ENCODE measurements around the gene RNPS1.
A peak's percentile ranks its signal among the peaks of the same experiment; 100 is the strongest.

Gene RNPS1, protein sequence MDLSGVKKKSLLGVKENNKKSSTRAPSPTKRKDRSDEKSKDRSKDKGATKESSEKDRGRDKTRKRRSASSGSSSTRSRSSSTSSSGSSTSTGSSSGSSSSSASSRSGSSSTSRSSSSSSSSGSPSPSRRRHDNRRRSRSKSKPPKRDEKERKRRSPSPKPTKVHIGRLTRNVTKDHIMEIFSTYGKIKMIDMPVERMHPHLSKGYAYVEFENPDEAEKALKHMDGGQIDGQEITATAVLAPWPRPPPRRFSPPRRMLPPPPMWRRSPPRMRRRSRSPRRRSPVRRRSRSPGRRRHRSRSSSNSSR

DNA sequence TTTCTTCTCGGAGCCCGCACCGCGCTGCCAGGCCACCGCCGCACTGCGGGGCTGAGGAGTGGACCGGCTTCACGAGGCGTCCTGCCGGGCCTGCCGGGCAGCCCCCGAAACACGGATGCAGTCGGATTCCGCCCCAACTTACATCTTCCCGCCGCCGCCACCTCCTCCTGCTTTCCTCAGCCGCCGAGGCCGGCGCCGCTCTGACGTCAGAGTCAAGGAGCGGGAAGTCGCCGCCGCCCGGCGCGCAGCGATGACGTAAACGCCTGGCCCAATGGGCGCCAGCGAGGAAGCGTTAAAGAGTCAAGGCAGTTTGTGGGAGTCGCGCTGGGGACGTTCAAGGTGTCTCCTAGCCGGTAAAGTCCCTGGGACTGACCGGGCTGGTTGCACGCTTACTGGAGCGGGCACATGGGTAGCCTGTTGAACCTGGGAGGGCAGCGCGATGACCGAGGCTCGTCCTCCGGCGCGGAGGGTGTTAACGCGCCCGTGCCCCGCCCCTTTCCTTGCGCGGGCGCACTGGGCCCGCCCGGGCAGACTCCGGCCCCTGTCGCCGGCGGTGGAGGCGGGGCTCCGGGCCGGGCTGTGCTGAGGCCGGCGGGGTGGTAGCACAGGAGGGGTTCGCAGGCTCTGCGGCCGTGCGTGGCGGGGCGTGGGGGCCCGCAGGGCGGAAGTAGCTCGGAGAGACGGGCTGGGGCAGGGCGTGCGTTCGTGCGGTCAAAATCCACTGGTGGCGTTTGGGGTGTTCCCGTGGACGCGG is at the start of gene RNPS1:
RNPS1 (minus strand) TSS at position 214 of the 754 bp plus-strand sequence. CDS start 3,483 bp downstream, outside the sequence.
- Mint-ChIP-seq H3K4me3 (peak within 1 kb of the TSS; percentile 94 to 97), H3K27me3 (no peaks in the 10 kb centered on the region), H3K9me3 (no peaks in the 10 kb centered on the region), H3K27ac (peak within 1 kb of the TSS; percentile 100), H3K4me1 (peaks cover 32 to 45% of the 10 kb centered on the region in 2 donors), H3K36me3 (peaks cover 10 to 29% of the 10 kb centered on the region in 2 donors)
- peak; percentile 89 to 92 for ATAC-seq (replicated peaks)
- peak; percentile 97 for DNase-seq

DNA sequence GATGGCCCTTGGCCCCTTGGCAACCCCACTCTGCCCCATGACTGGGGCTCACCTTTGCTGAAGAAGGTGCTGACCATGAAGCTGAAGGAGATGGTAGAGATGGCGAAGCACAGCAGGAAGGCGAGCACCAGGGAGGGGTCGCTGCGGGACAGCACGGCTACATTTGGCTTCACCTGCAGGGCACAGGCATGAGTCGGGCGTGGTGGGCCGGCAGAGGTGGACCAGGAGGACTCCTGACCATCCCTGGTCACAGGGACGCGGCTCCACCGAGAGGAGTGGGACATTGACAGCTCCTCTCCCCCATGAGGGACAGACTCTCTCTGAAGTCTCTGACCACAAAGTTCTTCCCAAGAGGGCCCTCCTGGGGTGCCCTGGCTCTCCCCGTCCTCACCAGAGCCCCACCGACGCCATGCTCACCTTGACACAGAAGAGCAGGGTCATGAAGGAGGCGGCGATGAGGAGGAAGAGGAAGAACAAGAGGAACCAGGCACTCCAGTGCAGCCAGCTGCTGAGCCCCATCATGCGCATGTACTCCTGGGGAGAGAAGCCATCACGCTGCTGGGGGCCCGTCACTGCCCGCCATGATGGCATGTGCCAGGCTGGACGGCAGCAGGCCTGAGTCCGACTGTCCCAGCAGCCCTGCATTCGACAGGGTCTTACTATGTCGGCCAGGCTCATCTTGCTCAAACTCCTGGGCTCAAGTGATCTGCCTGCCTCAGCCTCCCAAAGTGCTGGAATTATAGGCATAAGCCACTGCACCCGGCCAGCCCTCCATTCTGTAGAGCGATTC is 49.5 kb upstream of the RNPS1 start:
- H3K9me3 Mint-ChIP-seq = no peaks in the 10 kb centered on the region
- H3K4me1 Mint-ChIP-seq = no peaks in the 10 kb centered on the region
- no peak for DNase-seq
- no peak overlapping the region for H3K4me3 Mint-ChIP-seq
- H3K27me3 Mint-ChIP-seq = peaks cover 0 to 8% of the 10 kb centered on the region in 2 donors
- peaks cover 2 to 10% of the 10 kb centered on the region in 2 donors for H3K36me3 Mint-ChIP-seq
- no peak for ATAC-seq (replicated peaks)
- H3K27ac Mint-ChIP-seq = no peak overlapping the region

GRCh38 chr16:2308089-2308962 is 40.4 kb upstream of the RNPS1 start:
- no peaks in the 10 kb centered on the region for H3K4me1 Mint-ChIP-seq
- H3K9me3 Mint-ChIP-seq = no peaks in the 10 kb centered on the region
- ATAC-seq (replicated peaks) (no peak), DNase-seq (no peak)
- peaks cover 4 to 7% of the 10 kb centered on the region in 2 donors for H3K27me3 Mint-ChIP-seq
- H3K36me3 Mint-ChIP-seq = no peaks in the 10 kb centered on the region
- H3K27ac Mint-ChIP-seq = no peak overlapping the region
- no peak overlapping the region for H3K4me3 Mint-ChIP-seq

DNA sequence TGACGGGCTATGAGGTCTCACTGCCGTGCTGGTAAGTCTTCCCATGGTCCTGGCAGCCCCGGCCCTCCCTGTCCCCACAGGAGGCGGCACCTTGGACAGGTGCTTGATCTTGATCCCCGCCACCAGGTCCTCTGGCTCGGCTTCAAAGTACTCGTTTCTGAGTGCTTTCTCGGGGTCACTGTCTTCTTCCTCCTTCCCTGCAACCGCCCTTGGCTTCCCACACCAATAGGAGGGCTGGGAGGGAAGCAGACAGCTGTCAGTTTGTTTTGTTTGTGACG is 31.9 kb upstream of the RNPS1 start:
- Mint-ChIP-seq H3K4me3 (no peak overlapping the region), H3K27ac (no peak overlapping the region), H3K4me1 (no peaks in the 10 kb centered on the region), H3K36me3 (peaks cover 0 to 3% of the 10 kb centered on the region in 2 donors), H3K27me3 (peaks cover 0 to 4% of the 10 kb centered on the region in 2 donors), H3K9me3 (no peaks in the 10 kb centered on the region)
- ATAC-seq (replicated peaks) = no peak
- DNase-seq = no peak

- no peaks in the 10 kb centered on the region for H3K4me1 Mint-ChIP-seq
- no peak for ATAC-seq (replicated peaks)
- H3K9me3 Mint-ChIP-seq = no peaks in the 10 kb centered on the region
- peaks cover 0 to 4% of the 10 kb centered on the region in 2 donors for H3K27me3 Mint-ChIP-seq
- DNase-seq = no peak
- H3K27ac Mint-ChIP-seq = no peak overlapping the region
- H3K4me3 Mint-ChIP-seq = no peak overlapping the region
- H3K36me3 Mint-ChIP-seq = peaks cover 0 to 3% of the 10 kb centered on the region in 2 donors
Observed at GRCh38 chr16:2299121-2299914, 31.4 kb upstream of the RNPS1 start.

DNA sequence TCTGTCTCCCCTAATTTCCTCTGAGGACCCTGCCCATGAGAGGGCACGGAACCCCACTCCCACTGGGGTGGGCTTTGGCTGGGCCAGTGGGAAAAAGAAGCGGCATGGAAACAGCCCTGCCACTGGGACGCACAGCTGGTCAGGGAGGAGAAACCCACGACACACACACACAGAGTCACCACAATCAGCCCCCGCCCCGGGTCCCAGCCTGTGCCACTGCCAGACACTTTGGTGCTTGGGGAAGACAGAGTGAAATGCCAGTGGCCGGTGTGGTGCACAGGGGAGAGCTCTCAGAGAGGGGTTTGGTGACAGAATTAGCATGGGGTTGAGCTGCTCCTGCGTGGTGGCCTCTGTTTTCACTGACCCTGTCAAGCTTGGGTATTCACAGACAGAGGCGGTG is 30.7 kb upstream of the RNPS1 start:
- ATAC-seq (replicated peaks) (no peak), DNase-seq (no peak)
- H3K4me1 Mint-ChIP-seq = no peaks in the 10 kb centered on the region
- H3K4me3 Mint-ChIP-seq = no peak overlapping the region
- peaks cover 0 to 4% of the 10 kb centered on the region in 2 donors for H3K27me3 Mint-ChIP-seq
- no peak overlapping the region for H3K27ac Mint-ChIP-seq
- peaks cover 0 to 3% of the 10 kb centered on the region in 2 donors for H3K36me3 Mint-ChIP-seq
- no peaks in the 10 kb centered on the region for H3K9me3 Mint-ChIP-seq

DNA sequence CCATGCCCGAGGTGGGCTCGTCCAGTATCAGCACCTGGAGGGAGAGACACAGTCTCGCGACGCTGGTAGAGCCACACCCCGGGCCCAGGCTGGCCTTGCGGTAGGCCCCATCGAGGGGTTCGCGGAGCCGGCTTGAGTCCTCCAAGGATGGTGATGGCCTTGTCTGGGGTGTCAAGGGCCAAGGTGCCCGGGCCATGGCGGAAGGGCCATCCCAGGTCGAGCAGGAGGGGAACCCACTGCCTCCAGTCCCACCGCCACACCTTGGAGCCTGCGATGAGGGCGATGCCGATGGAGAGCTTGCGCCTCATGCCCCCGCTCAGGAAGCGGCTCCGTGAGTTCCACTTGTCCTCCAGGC is 29.6 kb upstream of the RNPS1 start:
- Mint-ChIP-seq H3K36me3 (peaks cover 0 to 3% of the 10 kb centered on the region in 2 donors), H3K27ac (no peak overlapping the region), H3K9me3 (no peaks in the 10 kb centered on the region), H3K27me3 (peaks cover 0 to 4% of the 10 kb centered on the region in 2 donors), H3K4me1 (no peaks in the 10 kb centered on the region), H3K4me3 (no peak overlapping the region)
- DNase-seq (no peak), ATAC-seq (replicated peaks) (no peak)

DNA sequence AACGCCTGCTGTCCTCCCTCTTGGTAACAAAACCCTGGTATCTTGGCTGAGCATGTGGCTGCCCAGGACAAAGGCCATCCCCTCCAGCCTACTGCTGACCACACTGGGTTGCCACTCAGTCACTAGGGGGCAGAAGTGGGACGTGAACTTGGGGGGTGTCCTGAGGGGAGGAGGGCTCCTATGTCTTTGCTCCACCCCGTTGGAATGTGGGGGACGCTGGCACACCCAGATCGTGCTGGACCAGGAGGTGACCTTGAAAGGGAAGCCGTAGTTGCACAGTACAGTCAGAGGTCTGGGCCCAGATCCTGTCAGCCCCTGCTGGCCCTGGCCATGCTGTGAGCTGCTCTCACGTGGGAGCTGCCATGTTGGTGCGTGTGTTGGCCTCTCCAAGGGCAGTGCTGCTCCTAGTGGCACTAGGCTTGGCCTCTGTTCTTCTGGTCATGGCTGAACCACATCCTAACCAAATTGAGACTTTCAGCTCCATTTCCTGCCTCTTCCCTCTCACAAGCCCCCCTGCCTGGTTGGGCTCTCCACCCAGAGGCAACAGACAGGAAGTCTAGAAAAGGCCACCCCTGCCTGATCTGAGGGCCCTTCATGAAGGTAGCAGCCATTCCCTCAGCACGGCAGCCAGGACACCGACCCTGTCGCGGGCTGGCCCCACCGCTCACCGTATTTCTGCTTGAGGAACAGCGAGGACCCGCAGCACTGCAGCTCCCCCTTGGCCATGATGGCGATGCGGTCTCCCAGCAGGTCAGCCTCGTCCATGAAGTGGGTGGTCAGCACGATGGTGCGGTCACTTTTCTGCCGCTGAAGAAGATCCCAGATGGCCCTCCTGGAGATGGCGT is 29.0 kb upstream of the RNPS1 start:
- H3K36me3 Mint-ChIP-seq = peaks cover 0 to 3% of the 10 kb centered on the region in 2 donors

GRCh38 chr16:2295056-2295798 is 27.3 kb upstream of the RNPS1 start:
- ATAC-seq (replicated peaks) = peak; percentile 83 to 91
- no peak overlapping the region for H3K27ac Mint-ChIP-seq
- H3K9me3 Mint-ChIP-seq = no peaks in the 10 kb centered on the region
- peak; percentile 33 for DNase-seq
- peaks cover 0 to 4% of the 10 kb centered on the region in 2 donors for H3K27me3 Mint-ChIP-seq
- no peaks in the 10 kb centered on the region for H3K4me1 Mint-ChIP-seq
- peaks cover under 1 to 3% of the 10 kb centered on the region in 2 donors for H3K36me3 Mint-ChIP-seq
- no peak overlapping the region for H3K4me3 Mint-ChIP-seq

More for the DNA sequence above, 29.0 kb upstream of the RNPS1 start:
- no peak overlapping the region for H3K4me3 Mint-ChIP-seq
- peaks cover 0 to 4% of the 10 kb centered on the region in 2 donors for H3K27me3 Mint-ChIP-seq
- H3K27ac Mint-ChIP-seq = no peak overlapping the region
- no peak for DNase-seq
- no peaks in the 10 kb centered on the region for H3K9me3 Mint-ChIP-seq
- no peaks in the 10 kb centered on the region for H3K4me1 Mint-ChIP-seq
- ATAC-seq (replicated peaks) = no peak

- H3K9me3 Mint-ChIP-seq = no peaks in the 10 kb centered on the region
Observed at GRCh38 chr16:2292221-2292620, 24.3 kb upstream of the RNPS1 start.

GRCh38 chr16:2289282-2289681 is 21.4 kb upstream of the RNPS1 start:
- Mint-ChIP-seq H3K4me1 (no peaks in the 10 kb centered on the region), H3K4me3 (no peak overlapping the region), H3K27ac (no peak overlapping the region), H3K36me3 (peaks cover 0 to 6% of the 10 kb centered on the region in 2 donors), H3K9me3 (no peaks in the 10 kb centered on the region), H3K27me3 (no peaks in the 10 kb centered on the region)
- ATAC-seq (replicated peaks) (no peak), DNase-seq (no peak)

More at GRCh38 chr16:2292221-2292620, 24.3 kb upstream of the RNPS1 start:
- ATAC-seq (replicated peaks) = no peak
- Mint-ChIP-seq H3K4me1 (no peaks in the 10 kb centered on the region), H3K4me3 (no peak overlapping the region), H3K27ac (no peak overlapping the region), H3K27me3 (no peaks in the 10 kb centered on the region), H3K36me3 (peaks cover 3% of the 10 kb centered on the region in 2 donors)
- DNase-seq = no peak

DNA sequence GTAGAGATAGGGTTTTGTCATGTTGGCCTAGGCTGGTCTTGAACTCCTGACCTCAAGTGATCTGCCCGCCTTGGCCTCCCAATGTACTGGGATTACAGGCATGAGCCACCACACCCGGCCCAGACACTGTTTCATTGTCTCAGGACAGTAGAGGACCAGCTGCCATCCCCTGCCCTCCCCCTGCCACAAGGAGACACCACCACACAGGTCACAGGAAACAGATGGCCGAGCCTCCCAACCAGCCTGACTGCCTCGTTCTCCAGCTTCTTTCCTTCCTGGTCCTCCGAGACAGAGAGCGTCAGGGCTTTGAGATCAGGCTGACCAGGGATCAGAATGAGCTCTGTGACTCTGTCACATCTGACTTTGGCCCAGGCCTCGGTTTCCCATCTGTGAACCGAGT is 20.8 kb upstream of the RNPS1 start:
- ATAC-seq (replicated peaks) = no peak
- Mint-ChIP-seq H3K36me3 (peaks cover 0 to 8% of the 10 kb centered on the region in 2 donors), H3K4me3 (no peak overlapping the region), H3K27ac (no peak overlapping the region), H3K4me1 (no peaks in the 10 kb centered on the region), H3K27me3 (peaks cover 0 to 3% of the 10 kb centered on the region in 2 donors), H3K9me3 (no peaks in the 10 kb centered on the region)
- DNase-seq = no peak
